Endothelial cell of umbilical vein (primary cell): ENCODE data around the gene TSPAN13. TPM values are rescaled to one million over a fixed set of nuclear protein-coding genes. Genes with fewer than 3 reads are reported as not detected.

Experiments used
- BruUV-seq: library from RNA; stranded (reverse); fragments of 400-500 nt; replicated peaks from 2 replicates; lab custom pipeline; 2021; lab: Mats Ljungman, UMichigan
- CTCF ChIA-PET: fragments of 300-600, 350-600 bp; sonication (Branson Sonifier 250); formaldehyde crosslinking; loops from one replicate; lab custom pipeline; 2021; ENCODE audit warnings: antibody characterized with exemption, inconsistent platforms; lab: Charles Lee
- POLR2A ChIA-PET: fragments of 300-600, 350-600 bp; sonication (Branson Sonifier 250); formaldehyde crosslinking; loops from one replicate; lab custom pipeline; 2021; ENCODE audit warnings: antibody characterized with exemption, inconsistent platforms; lab: Charles Lee
- DNase-seq: peaks from one replicate; pipeline ENCODE4 v3.0.0-alpha.2; 2011; ENCODE audit warnings: low read depth, low spot score
- FAIRE-seq: peaks from 2 replicates; lab custom pipeline; 2011; peaks lifted over from hg19 to GRCh38; lab: Jason Lieb, UNC
- H2AFZ ChIP-seq: 2 replicates; pipeline ENCODE4 v1.6.0; 2012; ENCODE audit warnings: low read depth, low read length, control low read depth, inconsistent platforms
- H3K27ac ChIP-seq: 2 replicates; pipeline ENCODE4 v1.5.1; 2011; ENCODE audit warnings: low read depth, mild to moderate bottlenecking, control low read depth, low read length, moderate library complexity; ENCODE audit not compliant: insufficient read depth
- H3K27me3 ChIP-seq, 2 experiments: 2 replicates each; pipeline versions ENCODE4 v1.6.0 to v1.6.1; 2011; ENCODE audit warnings: low read length in 2 of 2, mixed read lengths in 1 of 2; ENCODE audit not compliant: control insufficient read depth in 2 of 2, insufficient read depth in 2 of 2
- H3K36me3 ChIP-seq, 2 experiments: 2 replicates in 1 of 2; 3 replicates in 1 of 2; pipeline ENCODE4 v1.5.1; 2011; ENCODE audit warnings: low read length in 2 of 2, mild to moderate bottlenecking in 1 of 2, moderate library complexity in 1 of 2; ENCODE audit not compliant: control insufficient read depth in 2 of 2, insufficient read depth in 2 of 2; ENCODE audit errors: extremely low read depth in 1 of 2
- H3K4me1 ChIP-seq: 3 replicates; pipeline ENCODE4 v1.5.1; 2011; ENCODE audit warnings: mild to moderate bottlenecking, low read length; ENCODE audit not compliant: control insufficient read depth, insufficient read depth; ENCODE audit errors: extremely low read depth
- H3K4me2 ChIP-seq: 2 replicates; pipeline ENCODE4 v1.6.1; 2011; ENCODE audit warnings: low read length, control low read depth, mixed read lengths; ENCODE audit not compliant: insufficient read depth
- H3K4me3 ChIP-seq, 3 experiments: fragments of 200-600 bp in 1 of 3; sonication (generic), shearing (Covaris generic) in 1 of 3; replicated peaks in 1 of 3; 2 replicates each; pipeline ENCODE4 v1.5.1; 2011 to 2016; ENCODE audit warnings: control low read depth in 3 of 3, low read length in 3 of 3, mild to moderate bottlenecking in 2 of 3, inconsistent platforms in 1 of 3, low read depth in 1 of 3, moderate library complexity in 1 of 3; ENCODE audit not compliant: insufficient read depth in 1 of 3
- H3K79me2 ChIP-seq: 2 replicates; pipeline ENCODE4 v1.6.0; 2012; ENCODE audit warnings: low read length, inconsistent platforms; ENCODE audit not compliant: control insufficient read depth, insufficient read depth
- H3K9ac ChIP-seq: replicated peaks from 2 replicates; pipeline ENCODE3; 2011; ENCODE audit warnings: low read length, control low read depth; ENCODE audit not compliant: insufficient read depth; ENCODE audit errors: extremely low read depth
- H3K9me1 ChIP-seq: replicated peaks from 3 replicates; pipeline ENCODE4 v1.6.0; 2011; ENCODE audit warnings: mild to moderate bottlenecking, low read length; ENCODE audit not compliant: control insufficient read depth, insufficient read depth; ENCODE audit errors: extremely low read depth
- H3K9me3 ChIP-seq: replicated peaks from 2 replicates; pipeline ENCODE4 v1.5.1; 2012; ENCODE audit warnings: low read length, inconsistent platforms; ENCODE audit not compliant: control insufficient read depth, insufficient read depth
- H4K20me1 ChIP-seq: replicated peaks from 2 replicates; pipeline ENCODE3; 2011; ENCODE audit warnings: mild to moderate bottlenecking, low read length; ENCODE audit not compliant: control insufficient read depth, insufficient read depth; ENCODE audit errors: extremely low read depth
- EZH2 ChIP-seq: IDR thresholded peaks from 2 replicates; pipeline ENCODE4 v1.6.1; 2012; ENCODE audit warnings: borderline replicate concordance, low read depth, mild to moderate bottlenecking, moderate library complexity, low read length, inconsistent platforms; ENCODE audit not compliant: severe bottlenecking
- FOS ChIP-seq: IDR thresholded peaks from 2 replicates; pipeline ENCODE4 v1.6.1; 2011; ENCODE audit warnings: mild to moderate bottlenecking, low read length, moderate library complexity, borderline replicate concordance; ENCODE audit not compliant: insufficient read depth
- GATA2 ChIP-seq: IDR thresholded peaks from 2 replicates; pipeline ENCODE4 v1.7.0; 2011; ENCODE audit warnings: low read depth, mild to moderate bottlenecking, moderate library complexity, mixed read lengths, low read length; ENCODE audit not compliant: insufficient read length, insufficient read depth
- JUN ChIP-seq: IDR thresholded peaks from 2 replicates; pipeline ENCODE4 v1.6.1; 2011; ENCODE audit warnings: borderline replicate concordance, low read depth; ENCODE audit not compliant: insufficient read length, insufficient read depth
- MYC ChIP-seq: IDR thresholded peaks from one replicate; pipeline ENCODE4 v1.6.1; 2011; ENCODE audit warnings: mild to moderate bottlenecking, low read depth, low read length
- POLR2A ChIP-seq: IDR thresholded peaks from 2 replicates; pipeline ENCODE4 v1.6.1; 2012; ENCODE audit warnings: low read depth, mild to moderate bottlenecking, control low read depth, low read length
- POLR2AphosphoS5 ChIP-seq: IDR thresholded peaks from 2 replicates; pipeline ENCODE4 v1.6.1; 2012; ENCODE audit warnings: low read depth, mild to moderate bottlenecking, control low read depth, low read length, moderate library complexity; ENCODE audit not compliant: insufficient read depth
- dilution Hi-C: fragments of 300-500 bp; cut with MboI; formaldehyde crosslinking; loops from one replicate; pipeline ENCODE4 v1.15.0; 2019; ENCODE audit warnings: low sequenced_read_pairs; ENCODE audit not compliant: extremely low pct_ligation_motif_present
- intact Hi-C: fragments of 100-400 bp; cut with micrococcal nuclease; formaldehyde crosslinking; loops from one replicate; pipeline ENCODE4 v1.10.0; 2022
- polyA plus RNA-seq, 4 experiments: library from polyadenylated mRNA; depleted of rRNA in 3 of 4; stranded (reverse) in 3 of 4; unstranded in 1 of 4; fragments of >200 nt; gene quantifications; 2 replicates each; pipeline versions ENCODE4 v1.2.1 to v1.2.3, GENCODE V29; 2011 to 2012; ENCODE audit warnings: missing spikeins in 1 of 4
- total RNA-seq: library from RNA; stranded (reverse); gene quantifications from 2 replicates; pipeline ENCODE4 v1.2.3, GENCODE V29; 2021
- TF ChIP-seq, protein P1 (sequence below), 2 donors: IDR thresholded peaks; 1 replicate in 1 of 2; 2 replicates in 1 of 2; pipeline ENCODE4 v1.5.1; 2011; ENCODE audit warnings: low read length in 2 of 2, mild to moderate bottlenecking in 2 of 2, moderate library complexity in 2 of 2, control low read depth in 1 of 2, inconsistent platforms in 1 of 2, low read depth in 1 of 2; ENCODE audit not compliant: insufficient read depth in 1 of 2; ENCODE audit errors: extremely low read depth in 1 of 2
- TF ChIP-seq, protein P2 (sequence below): IDR thresholded peaks from 2 replicates; pipeline ENCODE4 v1.6.1; 2011; ENCODE audit not compliant: insufficient read depth, insufficient read length

The TSPAN13 gene
- total and polyA plus RNA-seq, 2 donors (not counting 3 experiments of a cell fraction or from before 2014, with no cell fraction given), result 13.3 to 33.0 TPM

- ChIA-PET CTCF (interaction anchor here (3.6 kb wide), 1 partner anchor 20 kb away, joined by 30 read pairs; no protein-coding TSS in a partner anchor), POLR2A (no interaction called here)
- TF ChIP-seq MYC (no peak), EZH2 (no peak), GATA2 (no peak), POLR2A (no peak), JUN (no peak), FOS (no peak), POLR2AphosphoS5 (no peak)
- TF ChIP-seq, protein P1, sequence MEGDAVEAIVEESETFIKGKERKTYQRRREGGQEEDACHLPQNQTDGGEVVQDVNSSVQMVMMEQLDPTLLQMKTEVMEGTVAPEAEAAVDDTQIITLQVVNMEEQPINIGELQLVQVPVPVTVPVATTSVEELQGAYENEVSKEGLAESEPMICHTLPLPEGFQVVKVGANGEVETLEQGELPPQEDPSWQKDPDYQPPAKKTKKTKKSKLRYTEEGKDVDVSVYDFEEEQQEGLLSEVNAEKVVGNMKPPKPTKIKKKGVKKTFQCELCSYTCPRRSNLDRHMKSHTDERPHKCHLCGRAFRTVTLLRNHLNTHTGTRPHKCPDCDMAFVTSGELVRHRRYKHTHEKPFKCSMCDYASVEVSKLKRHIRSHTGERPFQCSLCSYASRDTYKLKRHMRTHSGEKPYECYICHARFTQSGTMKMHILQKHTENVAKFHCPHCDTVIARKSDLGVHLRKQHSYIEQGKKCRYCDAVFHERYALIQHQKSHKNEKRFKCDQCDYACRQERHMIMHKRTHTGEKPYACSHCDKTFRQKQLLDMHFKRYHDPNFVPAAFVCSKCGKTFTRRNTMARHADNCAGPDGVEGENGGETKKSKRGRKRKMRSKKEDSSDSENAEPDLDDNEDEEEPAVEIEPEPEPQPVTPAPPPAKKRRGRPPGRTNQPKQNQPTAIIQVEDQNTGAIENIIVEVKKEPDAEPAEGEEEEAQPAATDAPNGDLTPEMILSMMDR (IDR thresholded peaks at IDR 0.05; ENCODE audit: extremely low read depth in 1 of 2, insufficient read depth in 1 of 2, low read depth in 1 of 2, low read length in 2 of 2), result no peak
- TF ChIP-seq, protein P2, sequence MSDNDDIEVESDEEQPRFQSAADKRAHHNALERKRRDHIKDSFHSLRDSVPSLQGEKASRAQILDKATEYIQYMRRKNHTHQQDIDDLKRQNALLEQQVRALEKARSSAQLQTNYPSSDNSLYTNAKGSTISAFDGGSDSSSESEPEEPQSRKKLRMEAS, result no peak
- no TSS peak for BruUV-seq
- no peaks in the 10 kb centered on the region for H3K9me1 ChIP-seq
- no peaks in the 10 kb centered on the region for H3K4me1 ChIP-seq
- intact Hi-C loops, result no loop called here
- dilution Hi-C loops, result no loop called here
- H2AFZ ChIP-seq, result no peak overlapping the region
- no peaks in the 10 kb centered on the region for H3K27me3 ChIP-seq
- H3K79me2 ChIP-seq, result no peaks in the 10 kb centered on the region
- no peak overlapping the region for H3K27ac ChIP-seq
- FAIRE-seq (no peak), DNase-seq (no peak)
- no peaks in the 10 kb centered on the region for H3K36me3 ChIP-seq
- no peak overlapping the region for H3K4me2 ChIP-seq
- H4K20me1 ChIP-seq, result no peaks in the 10 kb centered on the region
- no peak overlapping the region for H3K9ac ChIP-seq
- H3K9me3 ChIP-seq, result no peaks in the 10 kb centered on the region
- no peak overlapping the region for H3K4me3 ChIP-seq
Observed at GRCh38 chr7:16780596-16780995, 27.0 kb downstream of the TSPAN13 start.
